GM19455 (cell line): ENCODE results near the gene NUMB.

ENCODE experiments used
- ATAC-seq: cut with Tn5 transposase; IDR thresholded peaks from one replicate; pipeline ENCODE4 v1.9.1; 2021; ENCODE audit not compliant: unreplicated experiment

The NUMB gene

GRCh38 chr14:73458183-73458976 lies at the start of gene NUMB:
NUMB (minus strand) TSS chr14:73458546; CDS start chr14:73355751, 102,795 bp downstream.
- peak; percentile 95 for ATAC-seq

- ATAC-seq = no peak
Observed at GRCh38 chr14:73503648-73504047, 45.3 kb upstream of the NUMB start.

- ATAC-seq = no peak
Observed at GRCh38 chr14:73502017-73502619, 43.8 kb upstream of the NUMB start.

- ATAC-seq = no peak
Observed at GRCh38 chr14:73500360-73500759, 42.0 kb upstream of the NUMB start.

- ATAC-seq = no peak
Observed at GRCh38 chr14:73494593-73494992, 36.2 kb upstream of the NUMB start.

- ATAC-seq = no peak
Observed at GRCh38 chr14:73492670-73493069, 34.3 kb upstream of the NUMB start.

GRCh38 chr14:73492043-73492552 lies 33.8 kb upstream of the NUMB start:
- ATAC-seq = no peak

- peak; percentile 58 for ATAC-seq
Observed at GRCh38 chr14:73491256-73492042, 33.1 kb upstream of the NUMB start.

GRCh38 chr14:73489481-73490175 lies 31.3 kb upstream of the NUMB start:
- no peak for ATAC-seq

- no peak for ATAC-seq
Observed at GRCh38 chr14:73478684-73479083, 20.3 kb upstream of the NUMB start.

GRCh38 chr14:73477618-73478266 lies 19.4 kb upstream of the NUMB start:
- peak; percentile 53 for ATAC-seq

GRCh38 chr14:73476451-73476931 lies 18.1 kb upstream of the NUMB start:
- no peak for ATAC-seq

GRCh38 chr14:73474952-73475351 lies 16.6 kb upstream of the NUMB start:
- no peak for ATAC-seq

- no peak for ATAC-seq
Observed at GRCh38 chr14:73472185-73473114, 14.1 kb upstream of the NUMB start.

- no peak for ATAC-seq
Observed at GRCh38 chr14:73471582-73472184, 13.3 kb upstream of the NUMB start.

- ATAC-seq = no peak
Observed at GRCh38 chr14:73468828-73469375, 10.6 kb upstream of the NUMB start.

GRCh38 chr14:73467800-73468199 lies 9.5 kb upstream of the NUMB start:
- ATAC-seq = no peak

GRCh38 chr14:73467377-73467776 lies 9.0 kb upstream of the NUMB start:
- ATAC-seq = no peak

GRCh38 chr14:73466861-73467260 lies 8.5 kb upstream of the NUMB start:
- no peak for ATAC-seq
